Inflammatory macrophage treated with lipopolysaccharide for 1 hour (primary cell): Measurements from ENCODE around the gene FAM171A2.
"Not testable (repeated sequence)": the region's sequence is repeated elsewhere in the genome, so short reads cannot be mapped to it uniquely, and the experiment has no call there.

Experiments used
- DNase-seq, 2 donors: peaks; one replicate each; pipeline ENCODE4 v3.0.0-alpha.2; 2020 to 2022

FAM171A2 gene

GRCh38 chr17:44344939-44345453, 18.7 kb downstream of the FAM171A2 start, which contains the start of gene GRN:
Gene GRN, plus strand, starts transcription at chr17:44345302. Its CDS starts 3,863 bp downstream, at chr17:44349165.
- DNase-seq = peak; percentile 95 to 97

- no peak for DNase-seq
Measured at GRCh38 chr17:44343510-44344209, 20.0 kb downstream of the FAM171A2 start.

GRCh38 chr17:44340553-44340952, 23.1 kb downstream of the FAM171A2 start:
- DNase-seq = not testable (repeated sequence)

GRCh38 chr17:44338702-44339101, 25.0 kb downstream of the FAM171A2 start:
- DNase-seq = peak in 1 of 2 donors; percentile 73

DNA sequence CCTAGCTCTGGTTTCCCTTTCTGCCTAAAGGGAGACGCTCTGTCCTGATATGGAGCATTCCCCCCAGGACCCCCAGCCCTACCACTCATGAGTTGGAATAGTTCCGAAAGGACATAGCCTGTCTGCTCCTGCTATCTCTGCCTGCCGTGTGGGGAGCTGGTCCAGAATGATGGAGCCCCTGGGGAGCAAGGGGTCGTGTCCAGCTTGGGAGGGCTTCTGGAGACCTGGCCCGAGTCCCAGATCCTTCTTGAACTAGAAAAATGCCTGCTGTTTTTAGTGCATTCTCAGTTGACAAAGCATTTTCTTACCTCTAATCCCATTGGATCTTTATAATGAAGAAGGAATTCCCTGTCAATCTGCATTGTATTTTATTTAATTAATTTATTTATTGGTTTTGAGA, 27.7 kb downstream of the FAM171A2 start:
- no peak for DNase-seq

GRCh38 chr17:44335564-44335963, 28.1 kb downstream of the FAM171A2 start:
- no peak for DNase-seq

- DNase-seq = no peak
Measured at GRCh38 chr17:44334727-44335126, 28.9 kb downstream of the FAM171A2 start.

- DNase-seq = no peak
Measured at GRCh38 chr17:44334315-44334714, 29.3 kb downstream of the FAM171A2 start.

DNA sequence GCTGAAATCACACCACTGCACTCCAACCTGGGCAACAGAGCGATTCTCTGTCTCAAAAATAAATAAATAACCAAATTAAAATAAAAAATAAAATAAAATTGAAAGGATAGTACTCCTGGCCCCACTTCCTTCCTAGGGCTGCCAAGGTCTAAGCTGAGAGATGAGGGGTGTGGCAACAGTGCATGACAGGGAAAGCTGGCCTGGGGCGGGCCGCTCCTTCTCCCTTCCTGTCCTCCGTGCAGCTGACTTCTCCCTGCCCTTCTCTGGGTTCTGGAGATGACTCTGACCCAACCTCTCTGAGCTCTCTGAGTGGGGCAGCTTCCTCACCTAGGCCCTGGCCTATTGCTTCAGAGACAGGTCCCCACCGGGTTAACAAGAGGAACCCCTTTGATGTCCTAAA, 30.3 kb downstream of the FAM171A2 start:
- DNase-seq = peak; percentile 54 to 63

GRCh38 chr17:44331249-44331760, 32.3 kb downstream of the FAM171A2 start:
- DNase-seq = peak; percentile 82 to 99

DNA sequence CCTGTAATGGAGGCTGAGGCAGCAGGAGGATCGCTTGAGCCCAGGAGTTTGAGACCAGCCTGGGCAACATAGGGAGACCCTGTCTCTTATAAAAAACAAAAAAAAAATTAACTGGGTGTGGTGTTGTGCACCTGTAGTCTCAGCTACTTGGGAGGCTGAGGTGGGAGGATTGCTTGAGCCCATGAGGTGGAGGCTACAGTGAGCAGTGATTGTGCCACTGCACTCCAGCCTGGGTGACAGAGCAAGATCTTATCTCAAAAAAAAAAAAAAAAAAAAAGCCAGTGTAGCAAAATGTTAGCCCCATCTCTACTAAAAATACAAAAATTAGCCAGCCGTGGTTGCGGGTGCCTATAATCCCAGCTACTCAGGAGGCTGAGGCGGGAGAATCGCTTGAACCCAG, 33.4 kb downstream of the FAM171A2 start:
- DNase-seq = not testable (repeated sequence)

DNA sequence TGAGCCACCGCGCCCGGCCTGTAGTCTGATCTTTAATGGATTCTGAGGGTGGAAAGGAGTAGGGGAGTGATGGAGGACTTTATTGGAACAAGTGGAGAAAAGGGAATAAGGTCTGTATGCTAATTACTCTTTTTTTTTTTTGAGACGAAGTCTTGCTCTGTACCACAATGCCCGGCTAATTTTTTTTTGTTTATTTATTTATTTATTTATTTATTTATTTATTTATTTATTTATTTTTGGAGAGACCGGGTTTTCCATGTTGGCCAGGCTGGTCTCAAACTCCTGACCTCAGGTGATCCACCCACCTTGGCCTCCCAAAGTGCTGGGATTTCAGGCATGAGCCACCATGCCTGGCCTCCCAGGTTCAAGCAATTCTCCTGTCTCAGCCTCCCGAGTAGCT, 34.1 kb downstream of the FAM171A2 start:
- DNase-seq = not testable (repeated sequence)

- DNase-seq = no peak
Measured at GRCh38 chr17:44327715-44328449, 35.8 kb downstream of the FAM171A2 start.

GRCh38 chr17:44326861-44327444, 36.7 kb downstream of the FAM171A2 start:
- DNase-seq = peak; percentile 93

- DNase-seq = peak; percentile 90 to 96
Measured at GRCh38 chr17:44324571-44325275, 38.9 kb downstream of the FAM171A2 start, which contains the start of gene SLC25A39. Gene SLC25A39, minus strand, starts transcription at chr17:44324823. Its CDS starts 1,261 bp downstream, at chr17:44323562.

DNA sequence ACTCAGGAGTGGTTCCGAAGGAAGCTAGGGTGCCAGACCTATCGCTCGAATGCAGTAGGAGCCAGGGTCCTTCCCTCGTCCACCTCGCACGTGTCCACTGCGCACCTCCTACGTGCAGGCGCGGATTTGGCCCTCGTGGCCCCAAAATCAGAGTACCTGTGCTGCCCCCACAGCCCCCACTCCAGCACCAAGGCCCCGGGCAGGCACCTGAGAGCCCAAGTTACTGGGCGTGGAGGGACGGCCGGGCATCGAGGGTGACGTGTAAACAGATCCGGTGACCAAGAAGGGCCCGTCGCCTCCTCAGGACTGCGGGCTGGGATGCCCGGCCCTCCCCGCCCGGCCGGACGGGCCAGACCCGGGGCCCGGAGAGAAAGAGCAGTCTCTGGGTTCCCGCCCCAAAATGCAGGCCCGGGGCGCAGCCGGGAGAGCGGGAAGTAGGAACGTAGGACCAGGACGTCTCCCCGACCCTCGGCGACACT, 39.5 kb downstream of the FAM171A2 start:
- no peak for DNase-seq

GRCh38 chr17:44323359-44324091, 40.1 kb downstream of the FAM171A2 start:
- no peak for DNase-seq

- DNase-seq = no peak
Measured at GRCh38 chr17:44322236-44322895, 41.3 kb downstream of the FAM171A2 start.

- no peak for DNase-seq
Measured at GRCh38 chr17:44321246-44322120, 42.2 kb downstream of the FAM171A2 start.

DNA sequence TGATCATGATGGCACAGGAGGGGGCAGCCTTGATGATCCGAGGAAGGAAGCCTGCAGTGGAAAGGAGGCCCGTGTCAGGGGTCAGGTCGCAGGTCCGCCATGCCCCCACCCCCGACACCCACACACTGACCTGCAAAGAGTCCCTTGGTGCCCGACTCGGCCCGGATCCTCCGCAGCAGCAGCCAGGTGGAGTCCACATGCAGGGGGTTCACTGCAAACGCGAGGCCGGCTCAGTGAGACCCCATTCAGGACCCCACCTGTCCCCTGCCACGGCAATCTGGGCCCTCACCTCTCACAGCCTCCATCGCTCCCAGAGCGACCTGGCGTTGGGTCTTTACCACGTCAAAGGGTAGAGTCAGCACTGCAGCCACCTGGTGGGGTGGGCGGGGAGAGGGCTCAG, 43.6 kb downstream of the FAM171A2 start:
- DNase-seq = no peak
